ENCODE results near the gene FOXK1. TPM values are rescaled to one million over a fixed set of nuclear protein-coding genes. Genes with fewer than 3 reads are reported as not detected.

Gene FOXK1
- total RNA-seq, 1 donor from 2014 or later = 30.4 TPM

DNA sequence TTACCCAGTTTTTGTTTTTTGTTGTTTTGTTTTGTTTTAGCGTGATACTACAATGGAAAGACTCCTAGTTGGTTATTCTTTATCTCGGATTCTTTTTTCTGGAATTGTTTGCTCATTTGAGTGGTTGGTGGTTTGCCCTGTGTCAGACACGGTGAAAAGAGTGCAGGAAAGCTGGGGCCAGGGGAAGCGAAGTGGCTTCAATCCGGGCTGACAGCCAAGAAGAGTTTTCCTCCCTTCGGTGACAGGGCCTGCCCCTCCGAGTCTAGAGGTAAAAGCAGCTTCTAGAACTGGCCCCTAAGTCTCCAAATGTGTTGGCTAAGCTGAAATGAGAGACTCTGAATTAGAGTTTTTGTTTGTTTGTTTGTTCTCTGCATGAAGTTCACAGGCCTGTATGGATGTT is 87.7 kb downstream of the FOXK1 start:
- H3K4me3 ChIP-seq (ENCODE audit: low read depth, low read length) = no peak overlapping the region
- TF ChIP-seq, protein P1, sequence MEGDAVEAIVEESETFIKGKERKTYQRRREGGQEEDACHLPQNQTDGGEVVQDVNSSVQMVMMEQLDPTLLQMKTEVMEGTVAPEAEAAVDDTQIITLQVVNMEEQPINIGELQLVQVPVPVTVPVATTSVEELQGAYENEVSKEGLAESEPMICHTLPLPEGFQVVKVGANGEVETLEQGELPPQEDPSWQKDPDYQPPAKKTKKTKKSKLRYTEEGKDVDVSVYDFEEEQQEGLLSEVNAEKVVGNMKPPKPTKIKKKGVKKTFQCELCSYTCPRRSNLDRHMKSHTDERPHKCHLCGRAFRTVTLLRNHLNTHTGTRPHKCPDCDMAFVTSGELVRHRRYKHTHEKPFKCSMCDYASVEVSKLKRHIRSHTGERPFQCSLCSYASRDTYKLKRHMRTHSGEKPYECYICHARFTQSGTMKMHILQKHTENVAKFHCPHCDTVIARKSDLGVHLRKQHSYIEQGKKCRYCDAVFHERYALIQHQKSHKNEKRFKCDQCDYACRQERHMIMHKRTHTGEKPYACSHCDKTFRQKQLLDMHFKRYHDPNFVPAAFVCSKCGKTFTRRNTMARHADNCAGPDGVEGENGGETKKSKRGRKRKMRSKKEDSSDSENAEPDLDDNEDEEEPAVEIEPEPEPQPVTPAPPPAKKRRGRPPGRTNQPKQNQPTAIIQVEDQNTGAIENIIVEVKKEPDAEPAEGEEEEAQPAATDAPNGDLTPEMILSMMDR (conservative IDR thresholded peaks at IDR 0.05; ENCODE audit: low read depth, low read length) = no peak
- DNase-seq (ENCODE audit: low read depth) = no peak

DNA sequence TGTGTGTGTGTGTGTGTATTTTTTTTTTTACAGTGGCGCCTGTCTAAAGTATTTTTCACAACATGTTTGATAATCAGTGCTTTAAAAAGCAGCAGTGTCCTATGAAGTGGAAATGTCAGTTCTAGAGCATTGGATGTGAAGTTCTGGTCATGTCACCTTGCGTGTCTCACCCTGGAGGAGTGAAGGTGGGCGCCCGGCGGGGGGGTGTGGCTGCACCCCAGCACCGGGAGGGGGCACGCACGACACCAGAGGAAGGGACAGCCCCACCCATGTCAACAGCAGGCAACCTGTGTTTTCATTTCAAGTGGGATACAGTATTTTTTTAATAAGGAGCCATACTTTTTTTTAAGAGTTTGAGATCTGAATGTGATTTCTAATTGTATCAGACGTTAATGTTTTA is 88.8 kb downstream of the FOXK1 start:
- TF ChIP-seq, protein P1 (conservative IDR thresholded peaks at IDR 0.05; ENCODE audit: low read depth, low read length) = no peak
- no peak for DNase-seq (ENCODE audit: low read depth)
- no peak overlapping the region for H3K4me3 ChIP-seq (ENCODE audit: low read depth, low read length)

DNA sequence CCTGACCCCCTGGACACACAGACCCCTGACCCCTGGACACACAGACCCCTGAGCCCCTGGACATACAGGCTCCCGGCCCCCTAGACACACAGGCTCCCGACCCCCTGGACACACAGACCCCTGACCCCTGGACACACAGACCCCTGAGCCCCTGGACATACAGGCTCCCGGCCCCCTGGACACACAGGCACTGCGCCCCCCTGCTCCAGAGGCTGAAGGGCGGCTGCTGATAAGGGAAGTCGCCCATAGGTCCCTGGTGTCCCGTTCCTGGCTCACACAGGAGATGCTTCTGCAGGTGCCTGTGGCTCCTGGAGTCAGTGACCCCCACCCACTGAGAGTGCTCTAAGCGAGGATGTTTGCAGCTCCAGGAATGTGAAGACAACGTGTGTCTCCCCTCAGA is 89.6 kb downstream of the FOXK1 start:
- TF ChIP-seq, protein P1 (conservative IDR thresholded peaks at IDR 0.05; ENCODE audit: low read depth, low read length) = no peak
- no peak overlapping the region for H3K4me3 ChIP-seq (ENCODE audit: low read depth, low read length)
- no peak for DNase-seq (ENCODE audit: low read depth)

DNA sequence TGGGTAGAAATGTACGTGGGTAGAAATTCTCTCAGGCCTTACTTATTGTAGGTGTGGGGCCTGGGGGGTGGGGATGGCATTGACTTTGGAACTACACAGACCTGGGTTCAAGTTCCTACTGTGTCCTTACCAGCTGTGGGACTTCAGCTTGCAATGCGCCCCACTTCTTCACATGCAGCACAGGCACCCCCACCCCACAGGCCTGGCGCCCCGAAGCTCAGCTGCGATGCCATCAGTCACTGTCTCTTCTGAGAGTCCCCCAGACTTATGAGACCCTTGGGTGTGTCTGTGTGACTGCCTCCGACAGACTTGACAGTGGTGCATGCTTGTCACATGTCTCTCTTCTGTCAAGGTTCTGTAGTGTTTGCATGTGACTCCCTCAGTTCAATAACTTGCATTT is 90.2 kb downstream of the FOXK1 start:
- H3K4me3 ChIP-seq (ENCODE audit: low read depth, low read length) = no peak overlapping the region
- no peak for DNase-seq (ENCODE audit: low read depth)
- TF ChIP-seq, protein P1 (conservative IDR thresholded peaks at IDR 0.05; ENCODE audit: low read depth, low read length) = no peak

- DNase-seq (ENCODE audit: low read depth) = no peak
- peak overlapping the region; percentile 91 for H3K4me3 ChIP-seq (ENCODE audit: low read depth, low read length)
- TF ChIP-seq, protein P1 (conservative IDR thresholded peaks at IDR 0.05; ENCODE audit: low read depth, low read length) = no peak
Observed at GRCh38 chr7:4774007-4774406, 91.9 kb downstream of the FOXK1 start.

- TF ChIP-seq, protein P1 (conservative IDR thresholded peaks at IDR 0.05; ENCODE audit: low read depth, low read length) = no peak
- H3K4me3 ChIP-seq (ENCODE audit: low read depth, low read length) = peak overlapping the region; percentile 91
- peak; percentile 45 for DNase-seq (ENCODE audit: low read depth)
Observed at GRCh38 chr7:4774658-4775249, 92.7 kb downstream of the FOXK1 start.

GRCh38 chr7:4775250-4775847 is 93.3 kb downstream of the FOXK1 start, which contains the start of gene AP5Z1:
TSS of gene AP5Z1 (plus strand) at chr7:4775623. CDS start at chr7:4775716, 93 bp downstream.
- TF ChIP-seq, protein P1 (conservative IDR thresholded peaks at IDR 0.05; ENCODE audit: low read depth, low read length) = no peak

More at GRCh38 chr7:4775250-4775847, 93.3 kb downstream of the FOXK1 start, which contains the start of gene AP5Z1:
- peak within 1 kb of the TSS; percentile 91 for H3K4me3 ChIP-seq (ENCODE audit: low read depth, low read length)
- DNase-seq (ENCODE audit: low read depth) = peak; percentile 64

Measured in epithelial cell of proximal tubule (primary cell).